IMR-90 (cell line): Measurements from ENCODE around the gene SORL1. TPM values are rescaled to one million over a fixed set of nuclear protein-coding genes. Genes with fewer than 3 reads are reported as not detected.

Experiments used
- ATAC-seq: fragments of 200-7000 bp; cut with Tn5 transposase; 2 replicates; pipeline ENCODE4 v1.9.1; 2020; ENCODE audit warnings: low read depth, mild to moderate bottlenecking, moderate library complexity
- BruUV-seq: library from RNA; stranded (reverse); fragments of 400-500 nt; replicated peaks from 2 replicates; lab custom pipeline; 2021; lab: Mats Ljungman, UMichigan
- CTCF ChIA-PET: fragments of 300-600 bp; formaldehyde crosslinking; extraction: SDS; loops from one replicate; lab custom pipeline; 2021; ENCODE audit warnings: antibody characterized with exemption; lab: Yijun Ruan, JAX
- POLR2A ChIA-PET: fragments of 300-600 bp; sonication (Branson Sonifier 250); formaldehyde crosslinking; loops from one replicate; lab custom pipeline; 2022; ENCODE audit warnings: antibody characterized with exemption; ENCODE audit not compliant: unreplicated experiment; lab: Charles Lee
- DNase-seq: peaks from one replicate; pipeline ENCODE4 v3.0.0; 2013
- H2AFZ ChIP-seq: replicated peaks from 2 replicates; pipeline ENCODE3; 2013; ENCODE audit warnings: low read length, mild to moderate bottlenecking; ENCODE audit not compliant: poor library complexity
- H2AK5ac ChIP-seq: 2 replicates; pipeline ENCODE4 v1.6.1; 2013; ENCODE audit warnings: low read depth, low read length, inconsistent platforms
- H2AK9ac ChIP-seq: replicated peaks from 2 replicates; pipeline ENCODE3; 2013; ENCODE audit warnings: mild to moderate bottlenecking, low read depth, low read length, moderate library complexity; ENCODE audit not compliant: poor library complexity
- H2BK120ac ChIP-seq: 2 replicates; pipeline ENCODE4 v1.6.1; 2013; ENCODE audit warnings: low read depth, low read length, inconsistent platforms
- H2BK15ac ChIP-seq: 3 replicates; pipeline ENCODE4 v1.6.1; 2013; ENCODE audit warnings: low read depth, low read length, inconsistent platforms
- H2BK20ac ChIP-seq: 2 replicates; pipeline ENCODE4 v1.6.1; 2013; ENCODE audit warnings: low read depth, mild to moderate bottlenecking, inconsistent platforms, low read length, moderate library complexity
- H2BK5ac ChIP-seq: 2 replicates; pipeline ENCODE4 v1.6.1; 2013; ENCODE audit warnings: mild to moderate bottlenecking, low read depth, low read length, inconsistent platforms; ENCODE audit not compliant: poor library complexity, severe bottlenecking
- H3K14ac ChIP-seq: replicated peaks from 2 replicates; pipeline ENCODE4 v1.6.1; 2013; ENCODE audit warnings: low read depth, low read length, inconsistent platforms
- H3K18ac ChIP-seq: 2 replicates; pipeline ENCODE4 v1.6.1; 2013; ENCODE audit warnings: low read depth, low read length, control low read depth
- H3K23ac ChIP-seq: 2 replicates; pipeline ENCODE4 v1.6.1; 2013; ENCODE audit warnings: low read depth, low read length, inconsistent platforms
- H3K27ac ChIP-seq: 2 replicates; pipeline ENCODE4 v1.5.1; 2013; ENCODE audit warnings: mild to moderate bottlenecking, control low read depth, low read length; ENCODE audit not compliant: insufficient read depth
- H3K27me3 ChIP-seq: 2 replicates; pipeline ENCODE4 v1.6.1; 2013; ENCODE audit warnings: low read length; ENCODE audit not compliant: control insufficient read depth, insufficient read depth
- H3K36me3 ChIP-seq: 2 replicates; pipeline ENCODE4 v1.6.1; 2013; ENCODE audit warnings: low read length, mixed read lengths; ENCODE audit not compliant: control insufficient read depth, insufficient read depth
- H3K4ac ChIP-seq: 2 replicates; pipeline ENCODE4 v1.6.1; 2013; ENCODE audit warnings: low read depth, low read length, inconsistent platforms
- H3K4me1 ChIP-seq: 2 replicates; pipeline ENCODE4 v1.6.1; 2013; ENCODE audit warnings: low read length, mixed read lengths; ENCODE audit not compliant: control insufficient read depth, insufficient read depth
- H3K4me2 ChIP-seq: 2 replicates; pipeline ENCODE4 v1.6.1; 2013; ENCODE audit warnings: low read depth, mild to moderate bottlenecking, control low read depth, low read length, moderate library complexity
- H3K4me3 ChIP-seq: 2 replicates; pipeline ENCODE4 v1.5.1; 2013; ENCODE audit warnings: low read depth, mild to moderate bottlenecking, control low read depth, low read length, moderate library complexity; ENCODE audit not compliant: insufficient read depth
- H3K56ac ChIP-seq: 2 replicates; pipeline ENCODE4 v1.6.1; 2013; ENCODE audit warnings: low read length, inconsistent platforms; ENCODE audit not compliant: insufficient read depth; ENCODE audit errors: extremely low read depth
- H3K79me1 ChIP-seq, 2 experiments: 2 replicates each; pipeline ENCODE4 v1.6.1; 2013; ENCODE audit warnings: low read length in 2 of 2, inconsistent platforms in 1 of 2, low read depth in 1 of 2
- H3K9ac ChIP-seq: 2 replicates; pipeline ENCODE4 v1.6.1; 2013; ENCODE audit warnings: low read depth, low read length, control low read depth
- H3K9me1 ChIP-seq: 2 replicates; pipeline ENCODE4 v1.6.1; 2013; ENCODE audit warnings: low read length, inconsistent platforms; ENCODE audit not compliant: insufficient read depth
- H3K9me3 ChIP-seq: 2 replicates; pipeline ENCODE4 v1.6.1; 2013; ENCODE audit warnings: low read length; ENCODE audit not compliant: control insufficient read depth, insufficient read depth
- H4K20me1 ChIP-seq: 2 replicates; pipeline ENCODE4 v1.6.1; 2013; ENCODE audit warnings: low read length, inconsistent platforms; ENCODE audit not compliant: insufficient read depth
- H4K5ac ChIP-seq: 2 replicates; pipeline ENCODE4 v1.6.1; 2013; ENCODE audit warnings: mild to moderate bottlenecking, low read depth, low read length, control low read depth
- H4K8ac ChIP-seq, 2 experiments: 2 replicates each; pipeline ENCODE4 v1.6.1; 2013; ENCODE audit warnings: low read depth in 2 of 2, low read length in 2 of 2, control low read depth in 1 of 2, inconsistent platforms in 1 of 2
- H4K91ac ChIP-seq: 2 replicates; pipeline ENCODE4 v1.6.1; 2013; ENCODE audit warnings: low read depth, low read length, inconsistent platforms; ENCODE audit not compliant: insufficient read depth
- BHLHE40 ChIP-seq: fragments of 150-350 bp; IDR thresholded peaks from 2 replicates; pipeline ENCODE4 v1.6.1; 2016; ENCODE audit warnings: mild to moderate bottlenecking, low read depth, low read length
- CEBPB ChIP-seq: IDR thresholded peaks from 2 replicates; pipeline ENCODE4 v1.6.1; 2012; ENCODE audit warnings: low read depth, low read length, improper control_type of control experiment
- FOS ChIP-seq: fragments of 150-350 bp; IDR thresholded peaks from 2 replicates; pipeline ENCODE4 v1.6.1; 2016; ENCODE audit warnings: low read depth, low read length
- MAZ ChIP-seq: IDR thresholded peaks from 2 replicates; pipeline ENCODE4 v1.6.1; 2012; ENCODE audit warnings: low read depth, mild to moderate bottlenecking, low read length, improper control_type of control experiment, moderate library complexity, borderline replicate concordance
- MXI1 ChIP-seq: IDR thresholded peaks from 2 replicates; pipeline ENCODE4 v1.6.1; 2012; ENCODE audit warnings: low read depth, mild to moderate bottlenecking, low read length, moderate library complexity, borderline replicate concordance
- RAD21 ChIP-seq: IDR thresholded peaks from 2 replicates; pipeline ENCODE4 v1.6.1; 2012; ENCODE audit warnings: low read length, improper control_type of control experiment
- RCOR1 ChIP-seq: IDR thresholded peaks from 2 replicates; pipeline ENCODE4 v1.6.1; 2012; ENCODE audit warnings: mild to moderate bottlenecking, low read length, improper control_type of control experiment; ENCODE audit not compliant: insufficient replicate concordance
- SMC3 ChIP-seq: fragments of 150-350 bp; IDR thresholded peaks from 2 replicates; pipeline ENCODE4 v1.6.1; 2016; ENCODE audit warnings: low read depth, mild to moderate bottlenecking, antibody characterized with exemption, low read length, moderate library complexity
- WGBS, 2 experiments: methylation state at CpG; one replicate each; pipeline versions ENCODE4 v1.1.5 to v1.1.7; 2013; ENCODE audit warnings: missing lambda C conversion rate in 2 of 2; ENCODE audit not compliant: insufficient read length in 1 of 2; ENCODE audit errors: extremely low coverage in 2 of 2; 5-methylcytosine and 5-hydroxymethylcytosine counted together
- dilution Hi-C: fragments of 300-500 bp; cut with HindIII; formaldehyde crosslinking; loops from one replicate; pipeline ENCODE4 v1.14.3; 2018; ENCODE audit warnings: low sequenced_read_pairs; ENCODE audit not compliant: unreplicated experiment
- in situ Hi-C: fragments of 300-500 bp; cut with MboI; formaldehyde crosslinking; loops from 3 replicates; pipeline ENCODE4 v1.14.3; 2019; ENCODE audit warnings: low sequenced_read_pairs, inconsistent platforms, mixed read lengths
- intact Hi-C: fragments of 100-400 bp; cut with micrococcal nuclease; formaldehyde crosslinking; loops from 2 replicates; pipeline ENCODE4 v1.10.0; 2022
- polyA plus RNA-seq, 3 experiments: library from polyadenylated mRNA; depleted of rRNA; stranded (reverse); fragments of >200 nt; gene quantifications; 2 replicates each; pipeline ENCODE4 v1.2.3, GENCODE V29; 2012; ENCODE audit warnings: low replicate concordance in 1 of 3
- total RNA-seq: library from RNA; depleted of rRNA; stranded (reverse); fragments of >200 nt; gene quantifications from 2 replicates; pipeline ENCODE4 v1.2.3, GENCODE V29; 2012

Gene SORL1
- total and polyA plus RNA-seq, 2 of the 4 experiments (the other 2 are of a cell fraction), result 1.0 to 2.0 TPM

DNA sequence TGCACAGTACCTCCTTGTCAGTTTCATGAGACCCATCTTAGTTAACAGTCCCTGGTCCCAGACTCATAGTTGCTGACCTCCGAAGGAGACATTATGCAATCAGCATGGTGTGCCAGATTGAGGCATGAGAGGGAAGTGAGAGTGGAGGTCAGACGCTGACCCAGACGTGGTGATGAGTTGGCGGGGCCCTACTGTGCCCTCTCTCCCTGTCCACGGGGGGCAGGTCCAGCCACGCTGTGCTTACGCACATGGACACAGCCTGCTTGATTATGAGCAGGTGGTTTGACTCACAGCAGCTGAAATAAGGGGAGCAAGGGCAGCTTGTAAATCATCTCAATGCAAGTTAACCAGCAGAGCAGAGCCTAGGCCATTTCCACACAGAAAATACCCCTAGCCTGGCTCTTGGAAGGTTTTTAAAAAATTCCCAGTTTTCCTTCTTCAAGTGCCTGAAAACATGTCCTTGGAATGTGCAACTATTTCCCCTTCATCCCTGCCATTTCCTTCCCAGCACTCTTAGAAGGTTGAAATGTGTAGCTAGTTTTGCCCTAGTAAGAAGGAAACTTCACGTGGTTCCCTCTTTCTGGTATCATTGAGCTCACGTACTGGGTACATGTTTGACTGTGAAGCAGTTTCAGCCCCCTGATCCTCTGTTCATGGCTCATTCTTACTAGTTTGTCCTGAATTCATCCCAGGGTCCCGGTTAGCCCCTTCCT, 123.3 kb downstream of the SORL1 start:
- Histone ChIP-seq H3K4me1 (peaks cover 11% of the 10 kb centered on the region; the same call in 1 of the 2 replicates), H3K4me3 (no peak overlapping the region), H3K14ac (no peak overlapping the region), H4K91ac (no peak overlapping the region; the same call in 1 of the 2 replicates), H3K9me3 (no peaks in the 10 kb centered on the region), H2BK15ac (no peak overlapping the region), H3K79me1 (no peaks in the 10 kb centered on the region), H2AK9ac (no peak overlapping the region), H3K9me1 (no peaks in the 10 kb centered on the region), H4K8ac (no peak overlapping the region), H2BK5ac (no peak overlapping the region), H3K27ac (peak overlapping the region; percentile 6; the same call in 1 of the 2 replicates), H3K23ac (no peak overlapping the region), H2AK5ac (no peak overlapping the region), H3K36me3 (no peaks in the 10 kb centered on the region), H3K27me3 (peaks cover 2% of the 10 kb centered on the region; the same call in 1 of the 2 replicates), H2AFZ (no peak overlapping the region), H3K9ac (no peak overlapping the region), H3K4me2 (no peak overlapping the region), H2BK120ac (no peak overlapping the region), H3K18ac (peak overlapping the region; percentile 8), H3K56ac (no peak overlapping the region), H2BK20ac (no peak overlapping the region), H3K4ac (no peak overlapping the region), H4K20me1 (no peaks in the 10 kb centered on the region), H4K5ac (no peak overlapping the region)
- peak; percentile 90 for ATAC-seq
- in situ Hi-C loops (no loop called here), intact Hi-C loops (no loop called here), dilution Hi-C loops (no loop called here)
- TF ChIP-seq SMC3, result no peak
- TF ChIP-seq MXI1, result 0 out of 2 replicates have a peak, but pooled peaks have one; percentile 51
- TF ChIP-seq RAD21, result no peak
- TF ChIP-seq BHLHE40, result peak; percentile 47; the same call in 1 of the 2 replicates
- TF ChIP-seq RCOR1, result peak; percentile 75
- peak; percentile 92 for TF ChIP-seq CEBPB
- peak; percentile 52 for TF ChIP-seq FOS
- 0 out of 2 replicates have a peak, but pooled peaks have one; percentile 25 for TF ChIP-seq MAZ
- BruUV-seq, result no TSS peak
- DNase-seq, result peak; percentile 81
- POLR2A ChIA-PET, result no interaction called here
- WGBS, 2 experiments, result 37% methylated on average over 5 of the region's 10 CpGs; no CpG with 5 or more reads in 1 of the 2 experiments
- CTCF ChIA-PET, result interaction anchor here (0.6 kb wide), 1 partner anchor 585 kb away, joined by 3 read pairs; no protein-coding TSS in a partner anchor
